Measurements from ENCODE around the gene USF3. TPM values are rescaled to one million over a fixed set of nuclear protein-coding genes. Genes with fewer than 3 reads are reported as not detected.

The USF3 gene
- total RNA-seq, 1 donor from 2014 or later: 15.3 TPM

GRCh38 chr3:113625834-113626233, 70.6 kb downstream of the USF3 start:
- Mint-ChIP-seq H3K4me3 (no peak overlapping the region), H3K9me3 (no peaks in the 10 kb centered on the region), H3K27me3 (ENCODE audit: insufficient read depth, low read depth) (peaks cover 4% of the 10 kb centered on the region), H3K27ac (no peak overlapping the region), H3K36me3 (no peaks in the 10 kb centered on the region), H3K4me1 (peaks cover 10% of the 10 kb centered on the region)
- Histone ChIP-seq H3K27ac (no peak overlapping the region), H3K4me1 (no peaks in the 10 kb centered on the region), H3K4me3 (no peak overlapping the region), H3K27me3 (peaks cover 28% of the 10 kb centered on the region), H3K36me3 (no peaks in the 10 kb centered on the region), H3K4me2 (no peak overlapping the region), H3K9ac (no peak overlapping the region), H2AFZ (replicated peaks) (no peak overlapping the region), H3F3A (ENCODE audit: low read depth) (no peaks in the 10 kb centered on the region), H3K79me2 (ENCODE audit: low read depth) (no peaks in the 10 kb centered on the region), H3K9me3 (ENCODE audit: low read depth) (no peaks in the 10 kb centered on the region), H4K20me1 (ENCODE audit: low read depth) (no peaks in the 10 kb centered on the region)
- no peak for DNase-seq (ENCODE audit: low spot score)
- no peak for TF ChIP-seq EZH2 (IDR thresholded peaks at IDR 0.05)
- TF ChIP-seq, protein P1, sequence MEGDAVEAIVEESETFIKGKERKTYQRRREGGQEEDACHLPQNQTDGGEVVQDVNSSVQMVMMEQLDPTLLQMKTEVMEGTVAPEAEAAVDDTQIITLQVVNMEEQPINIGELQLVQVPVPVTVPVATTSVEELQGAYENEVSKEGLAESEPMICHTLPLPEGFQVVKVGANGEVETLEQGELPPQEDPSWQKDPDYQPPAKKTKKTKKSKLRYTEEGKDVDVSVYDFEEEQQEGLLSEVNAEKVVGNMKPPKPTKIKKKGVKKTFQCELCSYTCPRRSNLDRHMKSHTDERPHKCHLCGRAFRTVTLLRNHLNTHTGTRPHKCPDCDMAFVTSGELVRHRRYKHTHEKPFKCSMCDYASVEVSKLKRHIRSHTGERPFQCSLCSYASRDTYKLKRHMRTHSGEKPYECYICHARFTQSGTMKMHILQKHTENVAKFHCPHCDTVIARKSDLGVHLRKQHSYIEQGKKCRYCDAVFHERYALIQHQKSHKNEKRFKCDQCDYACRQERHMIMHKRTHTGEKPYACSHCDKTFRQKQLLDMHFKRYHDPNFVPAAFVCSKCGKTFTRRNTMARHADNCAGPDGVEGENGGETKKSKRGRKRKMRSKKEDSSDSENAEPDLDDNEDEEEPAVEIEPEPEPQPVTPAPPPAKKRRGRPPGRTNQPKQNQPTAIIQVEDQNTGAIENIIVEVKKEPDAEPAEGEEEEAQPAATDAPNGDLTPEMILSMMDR (IDR thresholded peaks at IDR 0.05): no peak
- TF ChIP-seq EZH2phosphoT487 (IDR thresholded peaks at IDR 0.05): no peak

DNA sequence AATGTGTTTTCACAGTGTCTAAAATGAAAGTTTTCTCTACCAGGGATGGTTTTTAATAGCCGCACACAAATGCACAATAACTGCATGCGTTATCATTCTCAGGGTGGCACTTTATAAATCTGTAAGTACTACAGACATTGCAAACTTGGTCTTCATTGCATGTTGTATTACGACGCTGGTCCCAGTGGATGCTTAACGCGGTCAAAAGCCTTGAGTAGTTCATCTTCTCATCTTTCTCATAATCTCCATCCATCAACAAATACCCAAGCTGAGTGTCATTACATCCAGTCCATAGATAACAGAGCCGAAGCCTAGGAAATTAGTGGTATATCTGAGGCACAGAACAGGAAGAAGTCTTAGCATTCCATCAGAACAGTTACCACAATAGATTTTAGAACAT, 72.6 kb downstream of the USF3 start:
- Mint-ChIP-seq H3K4me1 (no peaks in the 10 kb centered on the region), H3K4me3 (no peak overlapping the region)
- H3K4me2 ChIP-seq: peak overlapping the region; percentile 66

GRCh38 chr3:113623324-113623723, 73.1 kb downstream of the USF3 start:
- Histone ChIP-seq H3K4me2 (peak overlapping the region; percentile 66), H3K27ac (no peak overlapping the region), H3K4me1 (no peaks in the 10 kb centered on the region), H3K27me3 (peaks cover 28% of the 10 kb centered on the region), H3F3A (ENCODE audit: low read depth) (no peaks in the 10 kb centered on the region), H2AFZ (replicated peaks) (peak overlapping the region; percentile 95), H3K36me3 (no peaks in the 10 kb centered on the region), H3K9me3 (ENCODE audit: low read depth) (no peaks in the 10 kb centered on the region), H3K79me2 (ENCODE audit: low read depth) (no peaks in the 10 kb centered on the region), H4K20me1 (ENCODE audit: low read depth) (no peaks in the 10 kb centered on the region), H3K9ac (no peak overlapping the region), H3K4me3 (no peak overlapping the region)
- DNase-seq (ENCODE audit: low spot score): peak; percentile 35
- Mint-ChIP-seq H3K27ac (no peak overlapping the region), H3K9me3 (no peaks in the 10 kb centered on the region), H3K4me1 (no peaks in the 10 kb centered on the region), H3K4me3 (no peak overlapping the region), H3K36me3 (no peaks in the 10 kb centered on the region), H3K27me3 (ENCODE audit: insufficient read depth, low read depth) (peaks cover 4% of the 10 kb centered on the region)
- TF ChIP-seq EZH2 (IDR thresholded peaks at IDR 0.05) (no peak), EZH2phosphoT487 (IDR thresholded peaks at IDR 0.05) (no peak)
- TF ChIP-seq, protein P1 (IDR thresholded peaks at IDR 0.05): peak; percentile 53

More for the DNA sequence above, 72.6 kb downstream of the USF3 start:
- DNase-seq (ENCODE audit: low spot score): no peak
- H3K27ac ChIP-seq: no peak overlapping the region
- H3K9ac ChIP-seq: no peak overlapping the region
- H3K79me2 ChIP-seq (ENCODE audit: low read depth): no peaks in the 10 kb centered on the region
- no peaks in the 10 kb centered on the region for H3K36me3 Mint-ChIP-seq
- H3K36me3 ChIP-seq: no peaks in the 10 kb centered on the region
- H3K27me3 ChIP-seq: peaks cover 28% of the 10 kb centered on the region
- H3K27ac Mint-ChIP-seq: no peak overlapping the region
- no peaks in the 10 kb centered on the region for H3K4me1 ChIP-seq
- H3K9me3 Mint-ChIP-seq: no peaks in the 10 kb centered on the region
- H4K20me1 ChIP-seq (ENCODE audit: low read depth): no peaks in the 10 kb centered on the region
- H3K4me3 ChIP-seq: no peak overlapping the region
- H3K27me3 Mint-ChIP-seq (ENCODE audit: insufficient read depth, low read depth): peaks cover 4% of the 10 kb centered on the region
- TF ChIP-seq EZH2 (IDR thresholded peaks at IDR 0.05): no peak
- TF ChIP-seq, protein P1 (IDR thresholded peaks at IDR 0.05): no peak
- no peak for TF ChIP-seq EZH2phosphoT487 (IDR thresholded peaks at IDR 0.05)
- H3F3A ChIP-seq (ENCODE audit: low read depth): no peaks in the 10 kb centered on the region
- H3K9me3 ChIP-seq (ENCODE audit: low read depth): no peaks in the 10 kb centered on the region
- peak overlapping the region; percentile 95 for H2AFZ ChIP-seq (replicated peaks)
